Right lung (tissue), 5 donors: Measurements from ENCODE around the gene UBAP2L. TPM values are rescaled to one million over a fixed set of nuclear protein-coding genes. Genes with fewer than 3 reads are reported as not detected.
"Not testable (repeated sequence)": the region's sequence is repeated elsewhere in the genome, so short reads cannot be mapped to it uniquely, and the experiment has no call there.

Source experiments
- DNase-seq, 2 donors: peaks; one replicate each; pipeline ENCODE4 v3.0.0-alpha.2; 2013
- polyA plus RNA-seq, 5 donors: library from polyadenylated mRNA; unstranded; fragments of 120-200 nt; gene quantifications; one replicate each; pipeline versions ENCODE4 v1.2.1 to v1.2.3, GENCODE V29; 2013; ENCODE audit warnings: inconsistent platforms in 1 of 5, low replicate concordance in 1 of 5; ENCODE audit not compliant: insufficient read length in 5 of 5, insufficient read depth in 1 of 5

Gene UBAP2L
- polyA plus RNA-seq, 5 donors = 146 to 182 (median 173) TPM

DNA sequence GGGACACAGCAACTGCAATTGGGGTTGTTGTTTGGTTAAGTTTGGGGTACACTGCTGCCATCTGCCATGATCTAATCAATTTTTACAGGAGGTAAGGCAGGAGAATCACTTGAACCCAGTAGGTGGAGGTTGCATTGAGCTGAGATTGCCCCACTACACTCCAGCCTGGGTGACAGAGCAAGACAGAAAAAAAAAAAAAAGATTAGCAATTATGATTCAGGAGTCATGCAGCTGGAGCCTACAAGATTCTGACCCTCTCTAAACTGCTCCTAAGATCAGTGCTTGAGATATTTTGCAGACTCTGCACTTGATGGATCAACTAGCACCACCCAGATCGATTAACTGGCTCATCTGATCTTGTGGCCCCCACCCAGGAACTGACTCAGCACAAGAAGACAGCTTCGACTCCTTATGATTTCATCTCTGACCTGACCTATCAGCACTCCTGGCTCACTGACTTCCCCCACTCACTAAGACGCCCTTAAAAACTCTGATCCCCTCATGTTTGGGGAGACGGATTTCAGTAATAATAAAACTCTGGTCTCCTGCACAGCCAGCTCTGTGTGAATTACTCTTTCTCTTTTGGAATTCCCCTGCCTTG lies 87.0 kb downstream of the UBAP2L start:
- DNase-seq = not testable (repeated sequence)

- not testable (repeated sequence) for DNase-seq
These were observed 88.4 kb downstream of the UBAP2L start for GRCh38 chr1:154309136-154309535.

DNA sequence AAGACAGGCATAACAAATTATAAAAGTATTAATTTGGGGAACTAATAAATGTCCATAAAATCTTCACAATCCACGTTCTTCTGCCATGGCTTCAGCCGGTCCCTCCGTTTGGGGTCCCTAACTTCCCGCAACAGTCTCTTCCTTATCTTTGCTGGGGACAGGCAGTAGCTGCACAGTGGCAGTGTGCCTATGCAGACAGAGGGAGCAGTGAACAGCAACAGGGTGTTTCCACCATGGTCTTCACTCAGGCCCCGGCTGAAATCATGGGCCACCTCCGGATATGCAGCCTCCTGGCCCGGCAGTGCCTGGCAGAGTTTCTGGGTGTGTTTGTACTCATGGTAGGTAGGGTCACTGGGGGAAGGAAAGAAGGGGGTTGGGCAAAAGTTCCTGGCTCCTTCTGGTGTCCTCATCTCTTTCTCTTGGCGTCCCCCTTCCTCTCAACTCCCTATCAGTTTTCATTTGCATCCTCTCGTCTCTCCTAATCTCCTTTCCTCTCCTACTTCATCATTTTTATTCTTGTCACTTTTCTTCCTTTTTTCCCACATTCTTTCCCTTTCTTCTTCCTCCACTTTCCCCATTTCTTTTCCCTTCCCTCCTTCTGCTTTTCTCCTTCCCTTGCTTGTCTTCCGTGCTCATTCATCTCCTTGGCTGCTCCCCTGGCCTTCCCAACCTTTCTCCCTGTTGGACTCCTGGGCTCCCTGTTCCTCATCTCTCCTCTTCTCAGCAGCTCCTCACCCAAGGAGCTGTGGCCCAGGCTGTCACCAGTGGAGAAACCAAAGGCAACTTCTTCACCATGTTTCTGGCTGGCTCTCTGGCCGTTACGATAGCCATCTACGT lies 91.7 kb downstream of the UBAP2L start:
- not testable (repeated sequence) for DNase-seq

- no peak for DNase-seq
These were observed 92.3 kb downstream of the UBAP2L start for GRCh38 chr1:154313066-154313356.

DNA sequence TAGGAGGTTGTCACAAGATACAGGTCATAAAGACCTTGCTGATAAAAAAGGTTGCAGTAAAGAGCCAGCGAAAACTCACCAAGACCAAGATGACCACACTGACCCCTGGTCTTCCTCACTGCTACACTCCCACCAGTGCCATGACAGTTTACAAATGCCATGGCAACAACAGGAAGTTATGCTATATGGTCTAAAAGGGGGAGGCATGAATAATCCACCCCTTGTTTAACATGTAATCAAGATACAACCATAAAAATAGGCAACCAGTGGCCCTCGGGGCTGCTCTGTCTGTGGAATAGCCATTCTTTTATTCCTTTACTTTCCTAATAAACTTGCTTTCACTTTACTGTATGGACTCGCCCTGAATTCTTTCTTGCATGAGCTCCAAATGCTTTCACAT lies 93.5 kb downstream of the UBAP2L start:
- DNase-seq = not testable (repeated sequence)

DNA sequence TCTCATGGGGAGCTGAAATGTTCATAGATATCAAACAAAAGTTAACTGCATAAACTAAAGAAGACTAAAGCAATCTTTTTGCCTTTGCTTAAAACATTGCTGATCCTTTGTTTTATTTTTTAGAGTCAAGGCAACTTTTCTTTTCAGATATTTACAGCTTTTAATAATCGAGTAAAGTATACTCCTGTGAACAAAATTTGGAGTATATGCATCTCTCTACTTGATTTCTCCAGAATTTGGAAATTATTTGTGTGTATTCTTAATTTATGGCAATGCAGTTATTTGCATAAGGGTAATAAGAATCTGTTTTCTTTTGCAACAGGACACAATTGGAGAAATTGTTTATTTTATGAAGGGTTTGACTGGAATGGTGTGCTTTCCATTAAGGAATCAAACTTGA lies 95.9 kb downstream of the UBAP2L start:
- DNase-seq = no peak

- no peak for DNase-seq
These were observed 97.6 kb downstream of the UBAP2L start for GRCh38 chr1:154318386-154318785.

Other genes with a start within 250 kb of the UBAP2L start
- 100 to 1,000 TPM in 1 of 5 donors, 10 to 100 TPM in 4; 81.7 to 104 (median 90.1) TPM for gene JTB, start 243.3 kb upstream of the UBAP2L start, polyA plus RNA-seq
- 100 to 1,000 TPM; 145 to 175 (median 155) TPM for gene RAB13, start 234.6 kb upstream of the UBAP2L start, polyA plus RNA-seq
- 1,000 to 10,000 TPM; 3,493 to 4,788 (median 3,660) TPM for gene RPS27, start 230.2 kb upstream of the UBAP2L start, polyA plus RNA-seq
- gene NUP210L, start 65.9 kb upstream of the UBAP2L start, polyA plus RNA-seq = under 1 TPM; 0.09 to 0.18 (median 0.14) TPM
- 100 to 1,000 TPM; 234 to 271 (median 253) TPM for gene TPM3, start 28.9 kb upstream of the UBAP2L start, polyA plus RNA-seq
- gene CFAP141, start 14.6 kb upstream of the UBAP2L start, polyA plus RNA-seq = 1 to 10 TPM in 4 of 5 donors, not detected in 1; 2.7 to 6.5 (median 3.8) TPM
- gene HAX1, start 51.7 kb downstream of the UBAP2L start, polyA plus RNA-seq = 10 to 100 TPM; 73.2 to 81.0 (median 79.2) TPM
- under 1 TPM; 0.14 to 0.40 (median 0.21) TPM for gene AQP10, start 100.1 kb downstream of the UBAP2L start, polyA plus RNA-seq
- gene ATP8B2, start 104.6 kb downstream of the UBAP2L start, polyA plus RNA-seq = 10 to 100 TPM; 28.3 to 38.3 (median 35.3) TPM
- 1 to 10 TPM; 3.9 to 5.7 (median 5.2) TPM for gene IL6R, start 184.4 kb downstream of the UBAP2L start, polyA plus RNA-seq